ENCODE results near the gene MCAM.
A peak's percentile ranks its signal among the peaks of the same experiment; 100 is the strongest.

The MCAM gene

GRCh38 chr11:119345685-119346084 lies 28.8 kb upstream of the MCAM start:
- DNase-seq (ENCODE audit: low spot score) = no peak

- DNase-seq (ENCODE audit: low spot score) = no peak
Observed at GRCh38 chr11:119344291-119345010, 27.5 kb upstream of the MCAM start.

GRCh38 chr11:119343726-119344125 lies 26.8 kb upstream of the MCAM start:
- DNase-seq (ENCODE audit: low spot score) = no peak

- no peak for DNase-seq (ENCODE audit: low spot score)
Observed at GRCh38 chr11:119342362-119343130, 25.6 kb upstream of the MCAM start.

GRCh38 chr11:119342023-119342300 lies 25.0 kb upstream of the MCAM start:
- DNase-seq (ENCODE audit: low spot score) = no peak

- DNase-seq (ENCODE audit: low spot score) = no peak
Observed at GRCh38 chr11:119341222-119342022, 24.5 kb upstream of the MCAM start.

GRCh38 chr11:119340335-119341221 lies 23.6 kb upstream of the MCAM start, which contains the start of gene C1QTNF5:
TSS of gene C1QTNF5 (minus strand) at chr11:119340883. CDS start at chr11:119340397, 486 bp downstream.
- DNase-seq (ENCODE audit: low spot score) = peak; percentile 90

GRCh38 chr11:119339589-119340334 lies 22.8 kb upstream of the MCAM start:
- peak; percentile 92 for DNase-seq (ENCODE audit: low spot score)

- no peak for DNase-seq (ENCODE audit: low spot score)
Observed at GRCh38 chr11:119338965-119339588, 22.1 kb upstream of the MCAM start.

- peak; percentile 91 for DNase-seq (ENCODE audit: low spot score)
Observed at GRCh38 chr11:119338318-119338890, 21.5 kb upstream of the MCAM start.

- peak; percentile 60 for DNase-seq (ENCODE audit: low spot score)
Observed at GRCh38 chr11:119337581-119338317, 20.8 kb upstream of the MCAM start.

GRCh38 chr11:119336744-119337469 lies 20.0 kb upstream of the MCAM start:
- no peak for DNase-seq (ENCODE audit: low spot score)

GRCh38 chr11:119335655-119336543 lies 19.0 kb upstream of the MCAM start:
- DNase-seq (ENCODE audit: low spot score) = no peak

- DNase-seq (ENCODE audit: low spot score) = no peak
Observed at GRCh38 chr11:119335091-119335654, 18.2 kb upstream of the MCAM start.

GRCh38 chr11:119334174-119334930 lies 17.4 kb upstream of the MCAM start, which contains the start of gene RNF26:
TSS of gene RNF26 (plus strand) at chr11:119334527. CDS start at chr11:119335123, 596 bp downstream.
- peak; percentile 99 for DNase-seq (ENCODE audit: low spot score)

- no peak for DNase-seq (ENCODE audit: low spot score)
Observed at GRCh38 chr11:119332111-119332765, 15.3 kb upstream of the MCAM start.
